Activated CD4-positive, alpha-beta T cell treated with anti-CD3 and anti-CD28 coated beads for 36 hours (primary cell): ENCODE data around the gene PSMG4. TPM values are rescaled to one million over a fixed set of nuclear protein-coding genes. Genes with fewer than 3 reads are reported as not detected.

Source experiments
- ATAC-seq: fragments of 200-7000 bp; cut with Tn5 transposase; one replicate; pipeline ENCODE4 v1.10.0; 2021; ENCODE audit warnings: mild to moderate bottlenecking, moderate library complexity
- CTCF ChIA-PET: fragments of 350-600 bp; sonication (Branson Sonifier 250); formaldehyde crosslinking; loops from one replicate; lab custom pipeline; 2021; ENCODE audit warnings: antibody characterized with exemption; lab: Charles Lee
- POLR2A ChIA-PET: fragments of 350-600 bp; sonication (Branson Sonifier 250); formaldehyde crosslinking; loops from one replicate; lab custom pipeline; 2021; ENCODE audit warnings: antibody characterized with exemption, inconsistent platforms; lab: Charles Lee
- DNase-seq: peaks from one replicate; pipeline ENCODE4 v3.0.0-alpha.2; 2020
- H3K27ac Mint-ChIP-seq: one replicate; pipeline ENCODE4 v1.8.0; 2021; ENCODE audit warnings: mixed read lengths
- H3K27me3 Mint-ChIP-seq: one replicate; pipeline ENCODE4 v1.8.0; 2021; ENCODE audit warnings: mixed read lengths
- H3K36me3 Mint-ChIP-seq: one replicate; pipeline ENCODE4 v1.8.0; 2021; ENCODE audit warnings: low read depth, mixed read lengths
- H3K4me1 Mint-ChIP-seq: one replicate; pipeline ENCODE4 v1.8.0; 2021; ENCODE audit warnings: mixed read lengths
- H3K4me3 Mint-ChIP-seq: one replicate; pipeline ENCODE4 v1.8.0; 2021; ENCODE audit warnings: mild to moderate bottlenecking, moderate library complexity, mixed read lengths
- H3K9me3 Mint-ChIP-seq: one replicate; pipeline ENCODE4 v1.8.0; 2021; ENCODE audit warnings: low read depth, mixed read lengths
- intact Hi-C, 2 experiments: fragments of 100-400 bp; cut with DNase I in 1 of 2; cut with micrococcal nuclease in 1 of 2; formaldehyde crosslinking; loops; one replicate each; pipeline versions ENCODE4 v1.14.2 to v1.15.1; 2022 to 2024; cut with DNase I, micrococcal nuclease
- total RNA-seq, 2 experiments: library from RNA; stranded (reverse); gene quantifications; one replicate each; pipeline ENCODE4 v1.2.3, GENCODE V29; 2021

The PSMG4 gene
- total RNA-seq, 2 experiments from 2014 or later, result 22.2 to 23.2 TPM

DNA sequence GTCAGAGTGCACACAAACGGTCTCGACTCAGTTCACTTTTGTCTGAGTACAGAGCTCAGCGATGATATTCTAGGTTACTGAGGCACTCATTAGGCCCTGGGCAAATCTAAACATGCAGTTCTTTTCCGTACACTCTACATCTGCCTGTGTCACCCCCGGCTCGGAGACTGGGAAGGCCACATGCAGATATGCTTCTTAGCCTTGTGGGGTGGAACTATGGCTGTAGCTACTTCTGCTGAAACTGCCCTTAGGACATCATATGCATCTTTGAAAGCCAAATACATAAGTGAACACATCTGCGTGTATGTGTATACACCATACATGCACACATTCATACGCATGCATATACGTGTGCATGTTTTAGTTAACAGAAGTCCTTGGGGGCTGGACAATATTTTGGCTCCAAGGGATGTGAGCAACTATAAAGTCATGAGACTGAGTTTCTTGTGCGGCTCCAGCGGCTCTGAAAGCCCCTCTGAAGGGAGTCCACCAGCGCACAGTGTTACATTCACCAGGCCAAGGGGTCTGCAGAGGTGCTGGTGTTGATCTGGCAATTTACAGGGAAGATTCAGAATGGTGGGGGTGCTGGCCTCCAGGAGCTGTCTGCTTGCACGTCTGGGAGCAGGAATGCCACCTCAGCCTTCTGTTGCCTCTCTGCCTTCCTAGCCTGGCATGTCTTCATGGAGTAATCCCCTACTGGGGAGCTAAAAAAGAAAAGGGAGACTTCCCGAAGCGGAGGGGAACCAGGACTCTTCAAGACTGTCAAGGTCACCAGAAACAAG is 31.6 kb downstream of the PSMG4 start:
- ChIA-PET CTCF (interaction anchor here (0.6 to 1.6 kb wide), 5 partner anchors 10 to 442 kb away, joined by 3 to 5 read pairs (median 3); no protein-coding TSS in a partner anchor), POLR2A (no interaction called here)
- Mint-ChIP-seq H3K4me3 (no peak overlapping the region), H3K27ac (no peak overlapping the region), H3K9me3 (no peaks in the 10 kb centered on the region), H3K4me1 (no peaks in the 10 kb centered on the region), H3K27me3 (no peaks in the 10 kb centered on the region), H3K36me3 (no peaks in the 10 kb centered on the region)
- intact Hi-C loops, result no loop called here
- DNase-seq (no peak), ATAC-seq (no peak)

GRCh38 chr6:3290931-3291211 is 32.1 kb downstream of the PSMG4 start:
- H3K27ac Mint-ChIP-seq, result no peak overlapping the region
- H3K36me3 Mint-ChIP-seq, result no peaks in the 10 kb centered on the region
- ChIA-PET CTCF (interaction anchor here (0.5 to 1.6 kb wide), 5 partner anchors 11 to 452 kb away, joined by 3 to 5 read pairs (median 4); no protein-coding TSS in a partner anchor), POLR2A (no interaction called here)
- intact Hi-C loops, result no loop called here
- H3K4me3 Mint-ChIP-seq, result no peak overlapping the region
- no peaks in the 10 kb centered on the region for H3K9me3 Mint-ChIP-seq
- ATAC-seq (no peak), DNase-seq (no peak)
- H3K4me1 Mint-ChIP-seq, result no peaks in the 10 kb centered on the region
- H3K27me3 Mint-ChIP-seq, result no peaks in the 10 kb centered on the region

- no peak for ATAC-seq
- Mint-ChIP-seq H3K36me3 (no peaks in the 10 kb centered on the region), H3K4me1 (no peaks in the 10 kb centered on the region), H3K9me3 (no peaks in the 10 kb centered on the region), H3K27ac (no peak overlapping the region), H3K27me3 (no peaks in the 10 kb centered on the region), H3K4me3 (no peak overlapping the region)
- no peak for DNase-seq
- POLR2A ChIA-PET, result interaction anchor here (0.6 kb wide), 1 partner anchor 86 kb away, joined by 4 read pairs; no protein-coding TSS in a partner anchor
- intact Hi-C loops, result no loop called here
- CTCF ChIA-PET, result interaction anchor here (0.5 to 1.6 kb wide), 4 partner anchors 9 to 452 kb away, joined by 3 to 5 read pairs (median 4); no protein-coding TSS in a partner anchor
These were observed 32.6 kb downstream of the PSMG4 start for GRCh38 chr6:3291346-3291745.

- Mint-ChIP-seq H3K4me3 (no peak overlapping the region), H3K36me3 (no peaks in the 10 kb centered on the region), H3K9me3 (no peaks in the 10 kb centered on the region), H3K27me3 (no peaks in the 10 kb centered on the region), H3K27ac (no peak overlapping the region), H3K4me1 (no peaks in the 10 kb centered on the region)
- DNase-seq (no peak), ATAC-seq (no peak)
- ChIA-PET CTCF (interaction anchor here (0.5 to 1.6 kb wide), 4 partner anchors 10 to 947 kb away, joined by 3 to 5 read pairs (median 4); no protein-coding TSS in a partner anchor), POLR2A (interaction anchor here (0.6 kb wide), 1 partner anchor 86 kb away, joined by 4 read pairs; no protein-coding TSS in a partner anchor)
- intact Hi-C loops, result no loop called here
These were observed 33.2 kb downstream of the PSMG4 start for GRCh38 chr6:3291987-3292386.

DNA sequence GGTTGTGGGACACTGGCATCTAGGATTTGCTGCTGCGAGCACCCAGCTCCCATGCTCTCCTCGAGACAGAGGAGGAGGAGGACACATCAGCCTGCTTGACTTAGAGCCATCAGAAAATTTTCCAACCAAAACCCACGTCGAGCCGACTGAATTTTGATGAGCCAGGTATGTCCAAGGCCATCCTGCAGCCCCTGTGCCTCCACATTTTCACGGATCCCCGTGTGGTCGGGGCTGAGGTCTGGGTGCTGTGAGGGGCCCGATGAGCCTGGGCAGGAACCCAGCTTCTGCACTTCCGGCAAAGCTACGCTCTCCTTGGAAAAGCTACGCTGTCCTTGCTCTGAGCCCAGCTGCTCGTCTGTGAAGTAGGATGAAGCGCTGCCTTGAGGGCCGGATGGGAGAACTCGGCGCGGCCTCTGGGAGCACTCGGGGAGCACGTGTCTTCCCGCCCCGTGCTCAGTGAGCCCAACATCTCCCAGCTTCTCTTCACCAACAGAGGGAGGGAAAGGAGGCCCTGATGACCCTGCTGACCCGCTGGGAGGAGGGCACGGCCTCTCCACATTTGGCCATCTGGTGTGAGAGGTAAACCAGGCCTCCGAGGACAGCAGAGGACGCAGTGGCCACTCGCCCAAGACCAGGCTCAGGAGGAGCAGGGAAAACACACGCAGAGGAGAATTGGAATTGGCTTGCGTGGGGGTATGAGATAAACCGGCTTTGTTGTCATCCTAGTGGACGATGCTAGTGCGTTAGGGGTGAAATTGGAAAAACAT is 33.9 kb downstream of the PSMG4 start:
- ATAC-seq, result no peak
- no peak overlapping the region for H3K4me3 Mint-ChIP-seq

GRCh38 chr6:3293271-3294155 is 34.8 kb downstream of the PSMG4 start:
- no peak for DNase-seq
- intact Hi-C loops, result no loop called here
- no peak overlapping the region for H3K4me3 Mint-ChIP-seq
- no peak overlapping the region for H3K27ac Mint-ChIP-seq
- H3K36me3 Mint-ChIP-seq, result no peaks in the 10 kb centered on the region
- CTCF ChIA-PET, result interaction anchor here (0.9 kb wide), 1 partner anchor 237 kb away, joined by 3 read pairs; no protein-coding TSS in a partner anchor
- H3K9me3 Mint-ChIP-seq, result no peaks in the 10 kb centered on the region
- no peaks in the 10 kb centered on the region for H3K27me3 Mint-ChIP-seq
- ATAC-seq, result no peak
- no peaks in the 10 kb centered on the region for H3K4me1 Mint-ChIP-seq
- POLR2A ChIA-PET, result no interaction called here

More for the DNA sequence above, 33.9 kb downstream of the PSMG4 start:
- Mint-ChIP-seq H3K9me3 (no peaks in the 10 kb centered on the region), H3K27me3 (no peaks in the 10 kb centered on the region), H3K4me1 (no peaks in the 10 kb centered on the region), H3K27ac (no peak overlapping the region), H3K36me3 (no peaks in the 10 kb centered on the region)
- ChIA-PET CTCF (interaction anchor here (0.5 kb wide), 1 partner anchor 946 kb away, joined by 3 read pairs; no protein-coding TSS in a partner anchor), POLR2A (interaction anchor here (0.6 kb wide), 1 partner anchor 88 kb away, joined by 8 read pairs; no protein-coding TSS in a partner anchor)
- no peak for DNase-seq
- intact Hi-C loops, result no loop called here

GRCh38 chr6:3294396-3294795 is 35.6 kb downstream of the PSMG4 start:
- H3K27me3 Mint-ChIP-seq, result no peaks in the 10 kb centered on the region
- no peaks in the 10 kb centered on the region for H3K36me3 Mint-ChIP-seq
- H3K4me1 Mint-ChIP-seq, result no peaks in the 10 kb centered on the region
- no peaks in the 10 kb centered on the region for H3K9me3 Mint-ChIP-seq
- no peak overlapping the region for H3K27ac Mint-ChIP-seq
- CTCF ChIA-PET, result interaction anchor here (0.9 kb wide), 2 partner anchors 9 to 237 kb away, joined by 3 read pairs; no protein-coding TSS in a partner anchor
- intact Hi-C loops, result no loop called here
- DNase-seq (no peak), ATAC-seq (no peak)
- H3K4me3 Mint-ChIP-seq, result no peak overlapping the region
- POLR2A ChIA-PET, result no interaction called here

GRCh38 chr6:3294921-3295871 is 36.4 kb downstream of the PSMG4 start:
- ChIA-PET CTCF (interaction anchor here (0.9 to 1.5 kb wide), 3 partner anchors 10 to 202 kb away, joined by 3 to 4 read pairs (median 3); no protein-coding TSS in a partner anchor), POLR2A (no interaction called here)
- DNase-seq, result no peak
- H3K4me1 Mint-ChIP-seq, result no peaks in the 10 kb centered on the region
- no peak overlapping the region for H3K27ac Mint-ChIP-seq
- intact Hi-C loops, result no loop called here
- no peaks in the 10 kb centered on the region for H3K27me3 Mint-ChIP-seq
- ATAC-seq, result no peak
- no peak overlapping the region for H3K4me3 Mint-ChIP-seq
- H3K36me3 Mint-ChIP-seq, result no peaks in the 10 kb centered on the region
- no peaks in the 10 kb centered on the region for H3K9me3 Mint-ChIP-seq

GRCh38 chr6:3296078-3296477 is 37.3 kb downstream of the PSMG4 start:
- Mint-ChIP-seq H3K4me3 (no peak overlapping the region), H3K36me3 (no peaks in the 10 kb centered on the region), H3K9me3 (no peaks in the 10 kb centered on the region), H3K27me3 (no peaks in the 10 kb centered on the region), H3K4me1 (no peaks in the 10 kb centered on the region), H3K27ac (no peak overlapping the region)
- ChIA-PET CTCF (interaction anchor here (0.7 to 1.5 kb wide), 4 partner anchors 17 to 436 kb away, joined by 3 to 4 read pairs (median 4); no protein-coding TSS in a partner anchor), POLR2A (no interaction called here)
- no peak for ATAC-seq
- intact Hi-C loops, result no loop called here
- DNase-seq, result no peak

GRCh38 chr6:3296537-3296936 is 37.8 kb downstream of the PSMG4 start:
- no peaks in the 10 kb centered on the region for H3K9me3 Mint-ChIP-seq
- ATAC-seq, result no peak
- H3K27ac Mint-ChIP-seq, result no peak overlapping the region
- ChIA-PET CTCF (interaction anchor here (0.7 to 1.5 kb wide), 4 partner anchors 17 to 436 kb away, joined by 3 to 4 read pairs (median 4); no protein-coding TSS in a partner anchor), POLR2A (no interaction called here)
- no peak for DNase-seq
- no peaks in the 10 kb centered on the region for H3K27me3 Mint-ChIP-seq
- intact Hi-C loops, result no loop called here
- H3K4me3 Mint-ChIP-seq, result no peak overlapping the region
- no peaks in the 10 kb centered on the region for H3K36me3 Mint-ChIP-seq
- H3K4me1 Mint-ChIP-seq, result no peaks in the 10 kb centered on the region
